Measurements from ENCODE around the gene SLK.

Gene SLK

GRCh38 chr10:103966671-103967447, at the start of gene SLK:
TSS of gene SLK (plus strand) at chr10:103967140. CDS start at chr10:103967746, 606 bp downstream.
- peak; percentile 81 for DNase-seq

DNA sequence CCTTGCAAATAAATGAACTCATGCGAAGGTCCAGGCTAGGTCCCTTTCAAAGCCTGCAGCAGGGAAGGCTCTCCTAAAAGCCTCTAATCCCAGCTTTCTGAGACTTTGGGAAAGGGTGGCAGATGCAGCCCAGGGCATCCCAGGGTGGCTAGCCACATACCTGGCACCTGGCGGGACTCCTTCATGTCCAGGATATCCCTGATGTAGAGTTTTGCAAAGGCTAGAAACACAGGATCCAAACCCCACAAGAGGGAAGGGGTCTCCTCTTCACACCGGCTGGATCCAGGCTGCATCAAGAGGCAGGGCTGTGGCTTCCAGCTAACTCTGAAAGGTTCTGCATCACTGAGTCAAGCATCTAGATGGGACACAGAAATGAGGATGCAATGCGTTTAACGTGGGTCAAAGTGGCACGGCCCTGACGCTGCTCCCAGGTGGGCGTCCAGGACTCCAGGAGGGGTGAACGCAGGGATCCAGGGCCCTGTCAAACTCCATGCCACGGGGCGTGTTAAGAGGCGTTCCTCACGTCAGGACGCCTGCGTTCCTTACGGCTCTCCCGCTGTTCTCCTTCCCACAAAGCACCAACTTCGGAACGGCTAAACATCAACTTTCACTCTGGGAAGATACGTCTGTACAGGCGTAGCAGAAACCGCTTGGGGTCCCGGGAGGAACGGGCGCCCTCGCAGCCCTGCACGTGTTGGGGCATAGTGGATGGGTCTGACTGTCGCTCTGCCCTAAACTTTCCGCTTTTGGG, 49.5 kb upstream of the SLK start:
- DNase-seq, result peak; percentile 39

DNA sequence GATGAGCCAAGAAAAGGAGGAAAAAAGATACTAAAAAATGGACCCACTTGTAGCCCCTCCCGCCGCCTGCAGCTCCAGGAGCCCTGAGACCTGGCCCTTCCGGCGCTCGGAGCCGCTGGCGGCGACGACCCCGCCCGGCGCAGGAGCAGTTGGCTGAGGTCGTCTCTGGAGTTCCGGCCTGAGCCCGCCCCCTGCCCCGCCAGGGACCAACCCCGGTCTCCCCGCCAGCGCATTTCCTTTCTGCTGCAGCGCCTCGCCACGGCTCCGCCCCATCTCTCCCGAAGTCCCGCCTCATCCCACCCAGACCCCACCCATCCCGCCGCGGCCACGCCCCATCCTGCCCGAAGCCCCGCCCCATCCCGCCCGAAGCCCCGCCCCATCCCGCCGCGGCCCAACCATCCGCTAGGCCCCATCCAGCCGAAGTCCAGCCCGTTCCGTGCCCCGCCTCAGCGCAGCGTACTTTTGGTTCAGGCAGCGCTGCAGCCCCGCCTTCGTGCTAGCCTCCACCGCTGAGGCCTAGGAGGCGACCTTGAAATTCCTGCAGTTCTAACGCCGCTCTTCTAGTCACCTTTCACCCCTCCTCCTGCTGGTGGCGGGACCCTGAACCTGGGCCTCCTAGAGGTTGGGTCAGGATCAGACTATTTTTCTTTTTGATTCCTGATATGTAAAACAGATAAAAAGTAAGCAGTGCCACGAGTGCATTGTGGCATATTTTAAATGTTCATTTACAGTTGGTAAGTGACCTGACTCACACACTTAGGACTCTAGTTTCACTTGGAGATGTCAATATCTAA, 48.7 kb upstream of the SLK start, which contains the start of gene STN1:
TSS of gene STN1 (minus strand) at position 132 of the 794 bp plus-strand sequence. CDS start 590 bp downstream, outside the sequence.
- peak; percentile 97 for DNase-seq

DNA sequence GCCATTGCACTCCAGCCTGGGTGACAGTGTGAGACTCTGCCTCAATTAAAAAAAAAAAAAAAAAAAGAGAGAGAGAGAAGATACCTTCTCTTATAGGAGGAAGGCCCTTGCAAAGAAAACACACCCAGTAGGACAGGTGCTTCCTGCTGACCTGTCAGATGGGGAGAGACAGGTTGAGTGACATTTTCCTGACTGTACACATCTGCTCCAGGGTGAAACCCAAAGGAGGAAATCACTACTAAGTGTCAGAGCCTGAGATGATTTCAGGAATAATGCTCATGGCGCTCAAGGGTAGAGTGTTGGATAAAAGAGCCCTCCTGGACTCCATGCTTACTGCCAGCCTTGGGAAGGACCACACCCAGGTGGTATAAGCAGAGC, 47.3 kb upstream of the SLK start:
- no peak for DNase-seq

DNA sequence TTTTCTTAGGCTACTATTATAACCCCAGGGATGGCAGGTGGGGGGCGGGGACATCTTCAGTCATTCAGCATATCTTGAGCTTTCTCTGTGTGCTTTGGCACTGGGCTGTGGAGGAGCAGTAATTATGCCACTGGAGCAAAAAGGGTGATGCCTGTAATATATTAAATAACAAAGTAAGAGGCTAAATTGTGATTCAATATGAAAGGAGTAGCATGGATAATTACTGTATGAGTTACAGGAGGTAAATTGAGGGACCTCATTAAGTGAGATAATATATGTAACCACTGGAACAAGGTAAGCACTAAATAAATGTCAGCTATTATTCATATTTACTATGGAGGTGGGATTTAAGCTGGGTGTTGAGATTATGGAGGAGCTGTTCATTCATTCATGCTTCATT, 45.7 kb upstream of the SLK start:
- DNase-seq, result no peak

DNA sequence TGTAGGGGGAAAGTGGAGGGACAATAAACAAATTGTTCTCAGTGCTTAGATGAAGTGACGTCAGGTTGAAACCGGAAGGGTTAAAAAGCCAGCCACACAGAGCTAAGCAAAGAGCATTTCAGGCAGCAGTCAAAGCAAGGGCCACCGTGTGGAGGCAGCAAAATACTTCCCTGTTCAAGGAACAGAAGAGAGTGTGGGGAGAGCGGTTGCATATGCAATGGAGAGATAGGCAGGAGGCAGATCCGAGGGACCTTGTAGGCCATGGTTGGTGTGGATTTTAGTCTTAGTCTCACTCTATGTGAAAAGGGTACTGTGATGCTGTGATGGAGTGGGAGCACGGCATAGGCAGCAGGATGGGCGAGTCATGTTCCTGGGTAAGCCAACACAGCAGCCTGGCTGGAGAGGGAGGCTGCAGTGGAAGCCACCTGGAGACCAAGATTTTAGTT, 45.2 kb upstream of the SLK start:
- no peak for DNase-seq

- DNase-seq, result no peak
Observed at GRCh38 chr10:103922659-103923058, 44.3 kb upstream of the SLK start.

- DNase-seq, result no peak
Observed at GRCh38 chr10:103923502-103923901, 43.4 kb upstream of the SLK start.

DNA sequence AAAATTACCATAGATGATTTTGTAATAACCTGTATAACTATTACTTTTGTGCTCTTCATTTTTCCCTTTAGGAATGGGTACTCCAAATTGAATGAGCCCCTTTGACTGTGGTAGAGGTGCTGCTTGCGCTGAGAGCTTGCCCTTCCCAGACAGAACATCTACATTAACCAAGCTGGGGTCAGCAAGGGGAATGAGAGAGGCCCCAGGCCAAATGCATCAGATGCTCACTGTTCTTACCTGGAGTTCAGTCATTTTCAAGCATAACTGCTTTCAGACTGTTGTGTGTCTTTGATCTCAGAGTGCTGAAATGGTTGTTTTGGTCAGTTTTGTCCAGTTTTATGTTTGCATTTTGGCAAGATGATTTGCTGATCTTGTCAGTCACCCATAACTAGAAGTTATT, 41.3 kb upstream of the SLK start:
- no peak for DNase-seq

- no peak for DNase-seq
Observed at GRCh38 chr10:103926722-103927319, 40.1 kb upstream of the SLK start.

GRCh38 chr10:103928784-103929183, 38.2 kb upstream of the SLK start:
- no peak for DNase-seq

GRCh38 chr10:103929381-103929921, 37.5 kb upstream of the SLK start:
- no peak for DNase-seq

GRCh38 chr10:103930449-103930848, 36.5 kb upstream of the SLK start:
- no peak for DNase-seq

DNA sequence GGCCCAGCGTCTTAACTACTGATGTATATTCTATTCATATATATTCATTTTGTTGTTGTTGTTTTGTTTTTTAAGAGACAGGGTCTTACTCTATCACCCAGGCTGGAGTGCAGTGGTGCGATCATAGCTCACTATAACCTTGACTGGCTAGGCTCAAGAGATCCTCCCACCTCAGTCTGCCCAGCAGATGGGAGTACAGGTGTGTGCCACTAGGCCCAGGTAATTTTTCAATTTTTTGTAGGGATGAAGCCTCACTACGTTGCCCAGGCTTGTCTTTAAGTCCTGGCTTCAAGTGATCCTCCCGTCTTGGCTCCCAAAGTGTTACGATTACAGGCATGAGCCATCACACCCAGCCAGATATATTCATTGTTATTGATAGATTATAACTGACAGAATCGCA, 36.1 kb upstream of the SLK start:
- no peak for DNase-seq

DNA sequence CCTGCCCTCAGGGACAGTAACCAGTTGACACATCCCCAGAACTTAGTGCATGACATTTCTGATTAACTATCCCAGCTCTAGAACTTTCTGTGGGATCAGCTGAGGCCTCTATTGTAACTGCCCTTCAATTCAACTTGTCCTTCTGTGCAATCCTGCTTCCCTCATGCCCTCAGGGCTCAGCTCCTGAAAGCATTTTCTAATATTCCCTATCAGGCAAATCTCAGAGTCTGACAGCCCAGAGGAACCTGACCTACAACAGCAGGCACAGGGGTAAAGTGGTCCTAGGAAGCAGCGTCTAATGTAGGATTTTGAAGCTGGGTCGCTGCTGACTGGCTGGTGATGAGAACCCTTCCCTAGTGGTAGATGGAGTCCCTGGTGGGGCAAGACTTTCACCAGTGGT, 35.3 kb upstream of the SLK start:
- DNase-seq, result no peak

DNA sequence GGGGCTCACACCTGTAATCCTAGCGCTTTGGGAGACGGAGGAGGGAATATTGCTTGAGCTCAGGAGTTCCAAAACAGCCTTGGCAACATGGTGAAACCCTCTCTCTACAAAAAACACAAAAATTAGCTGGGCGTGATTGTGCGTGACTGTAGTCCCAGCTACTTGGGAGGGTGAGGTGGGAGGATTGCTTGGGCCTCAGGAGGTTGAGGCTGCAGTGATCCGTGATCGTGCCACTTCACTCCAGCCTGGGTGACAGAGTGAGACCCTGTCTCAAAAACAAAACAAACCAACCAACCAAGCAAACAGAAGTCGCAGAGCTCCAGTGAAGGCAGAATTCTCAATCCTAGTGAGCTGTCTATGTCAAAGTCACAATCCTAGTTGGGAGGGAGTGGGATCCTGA, 34.7 kb upstream of the SLK start:
- no peak for DNase-seq

DNA sequence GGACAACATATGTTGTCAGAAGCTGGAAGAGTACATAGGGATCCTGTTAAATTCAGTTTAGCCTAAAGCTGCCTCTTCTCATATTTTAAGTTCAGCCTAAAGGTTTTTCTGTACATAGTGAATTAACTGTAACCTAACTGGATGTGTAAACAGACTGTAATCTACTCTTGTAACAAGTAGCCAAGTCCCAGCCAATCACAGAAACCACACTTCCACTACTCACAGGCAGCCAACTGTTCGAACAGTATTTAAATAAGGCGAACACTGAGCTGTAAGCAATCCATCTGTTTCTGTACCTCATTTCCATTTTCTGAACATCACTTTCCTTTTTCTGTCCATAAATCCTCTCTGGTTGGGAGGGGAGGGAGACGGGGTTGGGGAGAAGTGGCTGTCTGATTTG, 34.0 kb upstream of the SLK start:
- DNase-seq, result no peak

DNA sequence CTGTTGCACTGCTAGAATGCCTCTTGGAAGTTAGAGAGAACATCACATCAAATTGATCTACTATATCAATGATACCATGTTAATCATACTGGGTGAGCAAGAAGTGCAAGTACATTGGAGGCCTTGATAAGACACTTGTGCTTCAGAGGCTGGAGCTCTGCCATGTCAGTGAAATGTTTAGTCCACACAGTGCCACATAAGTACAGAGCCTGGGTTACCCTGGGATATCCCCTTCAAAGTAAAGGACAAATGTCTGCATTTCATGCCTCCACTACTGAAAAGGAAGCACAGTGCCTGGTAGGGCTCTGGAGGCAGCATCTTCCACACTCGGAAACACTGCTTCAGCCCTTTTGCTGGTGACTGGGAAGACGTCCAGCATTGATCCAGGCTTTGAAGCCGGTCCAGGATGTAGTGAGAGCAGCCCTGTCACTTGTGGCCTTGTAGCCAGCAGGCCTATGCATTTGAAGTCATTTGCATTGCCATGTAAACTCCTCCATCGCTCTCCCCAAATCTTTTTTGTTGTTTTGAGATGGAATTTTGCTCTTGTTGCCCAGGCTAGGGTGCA, 33.3 kb upstream of the SLK start:
- DNase-seq, result no peak

GRCh38 chr10:103934308-103934707, 32.6 kb upstream of the SLK start:
- DNase-seq, result no peak

DNA sequence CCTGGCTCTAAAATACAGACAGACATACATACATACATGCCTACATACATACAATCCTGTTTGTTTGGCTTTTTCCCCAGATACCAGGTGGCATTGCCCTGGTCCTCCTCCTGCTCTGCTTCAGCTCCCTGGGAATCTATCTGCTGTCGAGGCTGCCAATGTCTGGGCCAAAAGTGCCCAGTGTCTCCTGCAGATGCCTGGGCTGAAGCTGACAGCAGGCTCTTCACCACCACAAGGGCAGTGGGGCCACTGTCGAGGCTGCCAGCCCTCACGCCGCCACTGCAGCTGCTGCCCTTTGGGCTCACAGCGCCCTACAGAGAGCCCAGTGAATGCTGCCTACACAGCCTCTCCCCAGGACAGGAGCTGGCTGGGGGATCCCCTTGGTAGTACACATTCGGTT, 30.9 kb upstream of the SLK start:
- no peak for DNase-seq

DNA sequence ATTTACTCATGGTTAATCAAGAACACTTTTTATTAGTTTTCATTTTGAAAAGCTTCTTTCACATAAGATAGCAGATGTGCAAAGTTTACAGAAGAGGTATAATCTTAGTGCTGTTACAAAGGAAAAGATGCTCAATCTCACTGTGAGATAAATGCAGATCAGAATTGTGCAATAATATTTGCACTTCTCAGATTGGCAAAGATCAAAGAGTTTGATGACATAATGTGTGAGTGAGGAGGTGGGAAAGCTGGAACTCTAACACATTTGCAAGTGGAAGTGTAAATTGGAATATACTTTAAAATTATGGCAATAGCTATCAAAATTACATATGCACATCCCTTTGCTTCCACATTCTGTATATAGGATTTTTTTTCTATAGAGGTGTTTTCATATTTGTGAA, 27.4 kb upstream of the SLK start:
- DNase-seq, result no peak

DNA sequence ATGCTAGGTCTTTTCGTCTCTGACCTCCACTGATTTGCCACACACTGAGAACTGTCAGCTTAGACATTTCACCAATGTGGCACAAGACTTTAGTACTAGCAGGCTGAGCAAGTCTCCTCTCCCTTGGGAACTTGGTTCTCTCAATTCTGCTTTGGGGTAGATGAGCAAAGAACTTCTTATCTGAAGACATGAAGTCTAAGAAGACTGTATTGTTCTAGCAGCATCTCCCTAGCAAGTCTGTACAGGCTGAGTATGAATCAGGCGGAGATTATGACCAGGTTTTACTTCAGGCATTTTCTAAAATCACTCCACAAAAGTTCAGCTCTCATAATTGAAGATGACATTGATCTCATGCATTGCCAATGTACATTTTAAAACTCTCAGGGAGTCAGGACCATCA, 25.1 kb upstream of the SLK start:
- no peak for DNase-seq

Measured in stimulated activated CD4-positive, alpha-beta T cell treated with anti-CD3 and anti-CD28 coated beads, Interleukin-4, amount 100 ng/mL, for 24 hours (primary cell).